ENCODE data around the gene MAD1L1.

DNA sequence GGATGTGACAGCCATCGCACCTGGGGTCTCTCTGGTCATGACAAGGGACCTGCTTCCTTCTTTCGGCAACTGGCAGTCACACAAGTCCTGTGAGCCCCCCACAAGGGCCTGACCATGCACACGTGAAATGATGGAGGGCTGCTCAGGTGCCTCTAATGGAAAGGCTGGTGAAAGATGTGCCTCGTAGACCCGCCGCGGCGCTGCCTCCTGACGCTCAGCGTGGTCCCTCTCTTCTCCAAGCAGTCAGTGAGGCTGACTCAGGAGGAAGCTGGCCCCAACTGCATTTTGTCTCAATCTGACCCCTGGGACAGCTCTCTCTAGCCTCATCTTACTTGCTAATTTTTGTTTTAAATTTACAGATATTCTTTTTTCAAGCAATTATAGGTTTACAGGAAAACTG, 100.9 kb downstream of the MAD1L1 start:
- TF ChIP-seq, protein P1, sequence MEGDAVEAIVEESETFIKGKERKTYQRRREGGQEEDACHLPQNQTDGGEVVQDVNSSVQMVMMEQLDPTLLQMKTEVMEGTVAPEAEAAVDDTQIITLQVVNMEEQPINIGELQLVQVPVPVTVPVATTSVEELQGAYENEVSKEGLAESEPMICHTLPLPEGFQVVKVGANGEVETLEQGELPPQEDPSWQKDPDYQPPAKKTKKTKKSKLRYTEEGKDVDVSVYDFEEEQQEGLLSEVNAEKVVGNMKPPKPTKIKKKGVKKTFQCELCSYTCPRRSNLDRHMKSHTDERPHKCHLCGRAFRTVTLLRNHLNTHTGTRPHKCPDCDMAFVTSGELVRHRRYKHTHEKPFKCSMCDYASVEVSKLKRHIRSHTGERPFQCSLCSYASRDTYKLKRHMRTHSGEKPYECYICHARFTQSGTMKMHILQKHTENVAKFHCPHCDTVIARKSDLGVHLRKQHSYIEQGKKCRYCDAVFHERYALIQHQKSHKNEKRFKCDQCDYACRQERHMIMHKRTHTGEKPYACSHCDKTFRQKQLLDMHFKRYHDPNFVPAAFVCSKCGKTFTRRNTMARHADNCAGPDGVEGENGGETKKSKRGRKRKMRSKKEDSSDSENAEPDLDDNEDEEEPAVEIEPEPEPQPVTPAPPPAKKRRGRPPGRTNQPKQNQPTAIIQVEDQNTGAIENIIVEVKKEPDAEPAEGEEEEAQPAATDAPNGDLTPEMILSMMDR (IDR thresholded peaks at IDR 0.05; ENCODE audit: low read depth, low read length, poor library complexity, severe bottlenecking): no peak
- no peak for TF ChIP-seq EZH2phosphoT487 (IDR thresholded peaks at IDR 0.05; ENCODE audit: borderline replicate concordance, low read length)
